Hepatocyte (in vitro differentiated cells): ENCODE data around the gene NRG3. TPM values are rescaled to one million over a fixed set of nuclear protein-coding genes. Genes with fewer than 3 reads are reported as not detected.

ENCODE experiments used
- DNase-seq: peaks from one replicate; pipeline ENCODE4 v3.0.0-alpha.2; 2016; ENCODE audit warnings: low spot score
- H2AFZ ChIP-seq: fragments of 200-600 bp; sonication (generic); 2 replicates; pipeline ENCODE4 v1.6.0; 2016; ENCODE audit warnings: antibody characterized with exemption, mild to moderate bottlenecking
- H3K27ac ChIP-seq: fragments of 200-600 bp; sonication (generic); 2 replicates; pipeline ENCODE4 v1.5.1; 2016; ENCODE audit warnings: mild to moderate bottlenecking
- H3K27me3 ChIP-seq: fragments of 200-600 bp; sonication (generic); 2 replicates; pipeline ENCODE4 v1.6.1; 2016
- H3K36me3 ChIP-seq: fragments of 200-600 bp; sonication (generic); replicated peaks from 2 replicates; pipeline ENCODE4 v1.5.1; 2016; ENCODE audit warnings: low read depth; ENCODE audit not compliant: insufficient read depth
- H3K4me1 ChIP-seq: fragments of 200-600 bp; sonication (generic); 2 replicates; pipeline ENCODE4 v1.5.1; 2016; ENCODE audit warnings: mild to moderate bottlenecking, moderate library complexity; ENCODE audit not compliant: insufficient read depth
- H3K4me2 ChIP-seq: fragments of 200-600 bp; sonication (generic); 2 replicates; pipeline ENCODE4 v1.6.0; 2016
- H3K4me3 ChIP-seq: fragments of 200-600 bp; sonication (generic); 2 replicates; pipeline ENCODE4 v1.5.1; 2016; ENCODE audit warnings: mild to moderate bottlenecking
- H3K79me2 ChIP-seq: fragments of 200-600 bp; sonication (generic); 2 replicates; pipeline ENCODE4 v1.6.0; 2017; ENCODE audit warnings: mild to moderate bottlenecking
- H3K9me2 ChIP-seq: fragments of 200-600 bp; sonication (generic); replicated peaks from 2 replicates; pipeline ENCODE4 v1.6.0; 2017; ENCODE audit warnings: mild to moderate bottlenecking; ENCODE audit not compliant: insufficient read depth
- H3K9me3 ChIP-seq: fragments of 200-600 bp; sonication (generic); 2 replicates; pipeline ENCODE4 v1.5.1; 2016; ENCODE audit warnings: low read depth, mild to moderate bottlenecking
- H4K20me1 ChIP-seq: fragments of 200-600 bp; sonication (generic); 2 replicates; pipeline ENCODE4 v1.6.0; 2016; ENCODE audit warnings: mild to moderate bottlenecking; ENCODE audit not compliant: insufficient read depth, poor library complexity, severe bottlenecking
- EZH2 ChIP-seq: fragments of 200-600 bp; sonication (generic); IDR thresholded peaks from 2 replicates; pipeline ENCODE4 v1.6.1; 2016; ENCODE audit warnings: antibody characterized with exemption, mild to moderate bottlenecking, borderline replicate concordance
- EZH2phosphoT487 ChIP-seq: fragments of 200-600 bp; sonication (generic); IDR thresholded peaks from one replicate; pipeline ENCODE4 v1.6.1; 2018; ENCODE audit warnings: antibody characterized with exemption, mild to moderate bottlenecking, low read depth, moderate library complexity; ENCODE audit not compliant: unreplicated experiment, severe bottlenecking
- WGBS: methylation state at CpG from one replicate; pipeline ENCODE4 v1.1.6; 2016; ENCODE audit warnings: low lambda C conversion rate; ENCODE audit errors: missing lambda C conversion rate; 5-methylcytosine and 5-hydroxymethylcytosine counted together
- polyA plus RNA-seq: library from polyadenylated mRNA; unstranded; fragments of >200 nt; fragmentation: Nextera tagmentation; extraction: Ambion mirVana; gene quantifications from 2 replicates; pipeline ENCODE4 v1.2.1, GENCODE V29; 2016
- total RNA-seq: library from RNA; depleted of rRNA; stranded (reverse); fragments of >200 nt; gene quantifications from 2 replicates; pipeline ENCODE4 v1.2.3, GENCODE V29; 2014
- TF ChIP-seq, protein P1 (sequence below): fragments of 200-600 bp; sonication (generic); IDR thresholded peaks from 2 replicates; pipeline ENCODE4 v1.5.1; 2016; ENCODE audit warnings: antibody characterized with exemption, mild to moderate bottlenecking; ENCODE audit not compliant: poor library complexity

Gene NRG3
- total and polyA plus RNA-seq, 2 experiments from 2014 or later: 0.57 to 2.0 TPM

- Histone ChIP-seq H3K9me3 (no peaks in the 10 kb centered on the region), H3K27me3 (no peaks in the 10 kb centered on the region), H3K4me2 (no peak overlapping the region), H3K27ac (no peak overlapping the region), H4K20me1 (no peaks in the 10 kb centered on the region), H3K36me3 (no peaks in the 10 kb centered on the region), H3K79me2 (no peaks in the 10 kb centered on the region), H2AFZ (no peak overlapping the region), H3K4me1 (no peaks in the 10 kb centered on the region), H3K9me2 (no peaks in the 10 kb centered on the region), H3K4me3 (no peak overlapping the region)
- TF ChIP-seq, protein P1, sequence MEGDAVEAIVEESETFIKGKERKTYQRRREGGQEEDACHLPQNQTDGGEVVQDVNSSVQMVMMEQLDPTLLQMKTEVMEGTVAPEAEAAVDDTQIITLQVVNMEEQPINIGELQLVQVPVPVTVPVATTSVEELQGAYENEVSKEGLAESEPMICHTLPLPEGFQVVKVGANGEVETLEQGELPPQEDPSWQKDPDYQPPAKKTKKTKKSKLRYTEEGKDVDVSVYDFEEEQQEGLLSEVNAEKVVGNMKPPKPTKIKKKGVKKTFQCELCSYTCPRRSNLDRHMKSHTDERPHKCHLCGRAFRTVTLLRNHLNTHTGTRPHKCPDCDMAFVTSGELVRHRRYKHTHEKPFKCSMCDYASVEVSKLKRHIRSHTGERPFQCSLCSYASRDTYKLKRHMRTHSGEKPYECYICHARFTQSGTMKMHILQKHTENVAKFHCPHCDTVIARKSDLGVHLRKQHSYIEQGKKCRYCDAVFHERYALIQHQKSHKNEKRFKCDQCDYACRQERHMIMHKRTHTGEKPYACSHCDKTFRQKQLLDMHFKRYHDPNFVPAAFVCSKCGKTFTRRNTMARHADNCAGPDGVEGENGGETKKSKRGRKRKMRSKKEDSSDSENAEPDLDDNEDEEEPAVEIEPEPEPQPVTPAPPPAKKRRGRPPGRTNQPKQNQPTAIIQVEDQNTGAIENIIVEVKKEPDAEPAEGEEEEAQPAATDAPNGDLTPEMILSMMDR: no peak
- TF ChIP-seq EZH2phosphoT487: no peak
- TF ChIP-seq EZH2: no peak
- DNase-seq: no peak
Observed at GRCh38 chr10:82498976-82499375, 624.0 kb downstream of the NRG3 start.

DNA sequence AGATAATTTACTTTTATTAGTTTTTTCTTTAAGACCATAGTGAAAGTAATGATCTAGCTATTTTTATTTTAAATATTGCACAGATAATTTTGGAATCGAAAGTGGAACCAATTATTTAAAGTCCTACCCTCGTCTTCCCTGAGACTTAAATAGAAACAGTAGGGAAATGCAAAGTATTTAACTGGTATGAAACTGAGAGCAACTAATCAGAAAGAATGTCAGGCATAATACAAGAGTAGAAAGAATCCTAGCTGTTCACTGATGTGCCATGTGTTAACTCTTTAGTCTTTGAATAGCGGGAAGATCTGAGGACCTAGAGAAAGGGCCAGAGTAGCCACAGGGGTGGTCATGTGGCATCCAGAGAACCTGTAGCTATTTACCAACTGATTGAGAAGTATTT is 630.0 kb downstream of the NRG3 start:
- DNase-seq: no peak
- H3K27ac ChIP-seq: no peak overlapping the region

DNA sequence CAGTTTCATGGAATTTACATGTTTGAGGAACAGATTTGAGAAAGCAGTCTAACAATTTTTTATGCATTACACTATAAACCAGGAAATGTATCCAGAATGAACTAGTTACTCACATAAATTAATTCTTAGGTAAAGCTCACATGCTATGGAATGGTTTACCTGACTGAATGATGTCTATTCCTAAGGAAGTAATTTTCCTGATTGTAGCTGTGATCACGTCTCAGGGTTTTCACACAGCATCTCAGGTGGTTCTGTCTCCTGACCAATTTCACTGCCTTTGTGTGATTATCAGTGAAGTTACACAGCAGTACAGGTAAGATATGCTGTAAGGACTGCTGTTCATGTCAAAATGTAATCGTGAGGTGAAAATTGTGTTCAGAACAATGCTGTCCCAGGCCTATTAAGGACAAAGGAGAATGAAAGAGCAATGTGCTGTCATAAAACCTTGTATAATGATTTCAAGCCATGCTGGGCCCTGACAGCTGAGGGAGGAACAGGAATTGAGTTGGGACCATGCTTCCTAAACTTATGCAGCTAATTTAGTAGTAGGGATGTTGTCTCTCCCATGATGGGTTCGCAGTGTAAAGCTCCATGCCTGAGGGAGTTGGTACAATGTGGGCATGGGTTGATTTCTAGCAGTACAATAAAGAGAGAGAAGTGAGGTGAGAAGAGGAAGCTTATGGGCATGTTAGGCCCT is 631.8 kb downstream of the NRG3 start:
- Histone ChIP-seq H3K27ac (no peak overlapping the region), H2AFZ (no peak overlapping the region), H4K20me1 (no peaks in the 10 kb centered on the region), H3K4me3 (no peak overlapping the region), H3K4me2 (no peak overlapping the region), H3K9me2 (no peaks in the 10 kb centered on the region), H3K27me3 (no peaks in the 10 kb centered on the region), H3K4me1 (no peaks in the 10 kb centered on the region), H3K79me2 (no peaks in the 10 kb centered on the region), H3K9me3 (no peaks in the 10 kb centered on the region), H3K36me3 (no peaks in the 10 kb centered on the region)
- TF ChIP-seq EZH2 (no peak), EZH2phosphoT487 (no peak)
- TF ChIP-seq, protein P1: no peak
- WGBS: 86% methylated on average over 3 of the region's 3 CpGs
- DNase-seq: no peak

More for the DNA sequence above, 630.0 kb downstream of the NRG3 start:
- Histone ChIP-seq H3K36me3 (no peaks in the 10 kb centered on the region), H3K4me1 (no peaks in the 10 kb centered on the region), H3K4me2 (no peak overlapping the region), H4K20me1 (no peaks in the 10 kb centered on the region), H3K27me3 (no peaks in the 10 kb centered on the region), H3K9me2 (no peaks in the 10 kb centered on the region), H3K4me3 (no peak overlapping the region), H2AFZ (no peak overlapping the region), H3K79me2 (no peaks in the 10 kb centered on the region), H3K9me3 (no peaks in the 10 kb centered on the region)
- 77% methylated on average over 3 of the region's 3 CpGs for WGBS
- TF ChIP-seq EZH2phosphoT487 (no peak), EZH2 (no peak)
- TF ChIP-seq, protein P1: no peak

DNA sequence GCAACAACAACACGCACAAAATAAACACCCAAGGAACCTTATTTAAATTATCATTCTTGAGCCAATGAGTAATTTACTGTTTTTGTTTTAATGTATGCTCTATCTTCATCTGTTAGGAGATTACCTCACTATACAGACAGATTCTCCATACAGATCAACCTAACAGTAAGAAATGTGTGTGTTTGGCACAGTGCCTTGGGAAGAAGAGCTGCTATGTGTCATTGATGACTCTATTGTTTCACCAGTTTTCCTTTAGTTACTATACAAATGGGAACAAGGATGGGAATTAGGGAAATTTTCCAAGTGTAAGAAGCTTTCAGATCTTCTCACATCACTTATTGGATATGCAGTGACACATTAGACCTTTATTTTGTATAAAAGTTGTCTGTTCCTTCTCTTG is 640.3 kb downstream of the NRG3 start:
- Histone ChIP-seq H3K4me1 (no peaks in the 10 kb centered on the region), H3K27me3 (no peaks in the 10 kb centered on the region), H4K20me1 (no peaks in the 10 kb centered on the region), H3K9me2 (no peaks in the 10 kb centered on the region), H3K9me3 (no peaks in the 10 kb centered on the region), H3K79me2 (no peaks in the 10 kb centered on the region), H2AFZ (no peak overlapping the region), H3K36me3 (no peaks in the 10 kb centered on the region), H3K27ac (no peak overlapping the region), H3K4me2 (no peak overlapping the region), H3K4me3 (no peak overlapping the region)
- TF ChIP-seq, protein P1: no peak
- TF ChIP-seq EZH2 (no peak), EZH2phosphoT487 (no peak)
- DNase-seq: no peak
- 96% methylated on average over 1 of the region's 1 CpG for WGBS
